Pons (tissue), 1 donor: ENCODE data around the gene IL1RL1.
A peak's percentile ranks its signal among the peaks of the same experiment; 100 is the strongest.

Experiments used
- DNase-seq: peaks from one replicate; pipeline ENCODE4 v3.0.0-alpha.2; 2016; ENCODE audit warnings: low spot score

IL1RL1 gene

DNA sequence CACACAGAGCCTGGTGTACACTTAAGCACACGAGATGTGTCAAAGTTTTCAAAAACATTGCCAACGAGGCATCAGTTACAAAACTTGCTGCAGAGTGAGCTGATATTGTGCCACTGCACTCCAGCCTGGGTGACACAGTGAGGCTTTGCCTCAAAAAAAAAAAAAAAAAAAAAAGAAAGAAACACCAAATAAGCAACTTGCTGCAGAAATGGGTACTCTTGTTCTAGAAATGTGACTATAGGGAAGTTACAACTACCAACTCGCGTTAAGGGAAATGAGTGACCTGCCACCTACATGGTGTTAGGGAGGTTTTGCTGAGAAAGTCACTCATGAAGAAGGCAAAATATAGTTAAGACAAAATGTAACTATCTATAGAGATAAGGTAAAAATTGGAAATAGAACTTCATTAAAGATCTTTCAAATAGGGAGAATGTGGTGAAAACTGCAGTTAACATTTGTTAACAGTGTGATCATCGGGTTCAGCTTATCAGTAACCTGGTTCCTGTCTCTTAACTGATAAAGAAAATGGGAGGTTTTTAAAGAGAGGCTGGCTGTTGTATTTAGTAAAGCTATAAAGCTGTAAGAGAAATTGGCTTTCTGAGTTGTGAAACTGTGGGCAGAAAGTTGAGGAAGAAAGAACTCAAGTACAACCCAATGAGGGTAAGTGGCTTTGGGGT is at the start of gene IL1RL1:
Gene IL1RL1 (plus strand): TSS at position 600 of the 677 bp plus-strand sequence. CDS start 26,702 bp downstream, outside the sequence.
- no peak for DNase-seq

DNA sequence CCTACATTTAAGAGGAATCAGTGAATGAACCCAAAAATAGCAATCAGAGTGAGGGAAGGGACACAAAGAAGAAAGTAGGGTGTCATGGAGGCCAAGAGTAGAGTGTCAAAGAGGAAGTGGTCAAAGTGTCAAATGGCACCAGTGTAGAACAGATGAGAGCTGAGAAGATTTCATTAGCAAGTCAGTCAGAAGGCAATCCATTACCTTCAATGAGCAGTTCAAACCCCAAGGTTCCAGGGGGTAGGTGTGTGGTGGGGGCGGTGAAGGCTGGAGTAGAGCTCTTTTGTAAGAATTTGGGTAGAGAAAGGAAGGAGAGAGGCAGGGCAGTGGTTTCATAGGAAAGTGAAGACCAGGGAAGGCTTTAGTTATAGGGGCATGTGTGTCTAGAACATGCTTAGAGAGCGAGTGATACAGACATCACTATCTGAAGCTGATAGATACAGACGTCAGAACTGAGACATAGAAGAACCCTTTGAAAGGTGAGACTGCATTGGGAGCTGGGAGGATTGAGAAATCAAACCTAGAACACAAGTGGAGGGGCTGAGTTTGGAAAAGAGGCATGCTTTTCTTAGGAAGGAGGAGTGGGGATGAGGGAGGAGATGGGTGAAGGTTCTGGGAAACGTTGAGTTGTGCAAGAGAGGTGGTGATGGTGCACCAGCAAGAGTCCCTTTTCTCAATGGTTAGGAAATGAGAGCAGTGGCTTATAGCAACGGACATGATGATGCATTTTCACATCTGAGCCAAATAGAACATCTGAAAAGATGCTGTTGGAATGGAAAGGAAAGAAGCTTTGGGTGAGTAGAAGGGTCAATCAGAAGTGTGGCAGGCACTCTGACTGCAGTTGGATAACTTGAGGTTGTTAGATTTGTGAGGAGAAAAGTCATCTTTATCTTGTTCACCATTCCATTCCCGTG is 48.9 kb upstream of the IL1RL1 start:
- DNase-seq, result no peak

DNA sequence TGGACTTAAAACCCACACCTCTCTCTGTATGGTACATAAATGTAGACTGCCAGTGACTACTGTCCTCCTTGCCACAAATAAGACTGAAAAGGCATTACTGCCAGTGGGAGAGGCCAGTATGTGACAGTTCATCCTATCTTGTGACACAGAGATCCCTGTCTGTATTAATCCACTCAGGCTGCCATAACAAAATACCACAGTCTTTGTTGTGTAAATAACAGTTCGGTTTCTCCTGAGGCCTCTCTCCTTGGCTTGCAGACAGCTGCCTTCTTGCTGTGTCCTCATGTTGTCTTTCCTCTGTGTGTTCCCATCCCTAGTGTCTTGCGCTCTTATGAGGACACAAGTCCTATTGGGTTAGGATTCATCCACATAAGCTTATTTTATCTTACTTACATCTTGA is 46.4 kb upstream of the IL1RL1 start:
- no peak for DNase-seq

DNA sequence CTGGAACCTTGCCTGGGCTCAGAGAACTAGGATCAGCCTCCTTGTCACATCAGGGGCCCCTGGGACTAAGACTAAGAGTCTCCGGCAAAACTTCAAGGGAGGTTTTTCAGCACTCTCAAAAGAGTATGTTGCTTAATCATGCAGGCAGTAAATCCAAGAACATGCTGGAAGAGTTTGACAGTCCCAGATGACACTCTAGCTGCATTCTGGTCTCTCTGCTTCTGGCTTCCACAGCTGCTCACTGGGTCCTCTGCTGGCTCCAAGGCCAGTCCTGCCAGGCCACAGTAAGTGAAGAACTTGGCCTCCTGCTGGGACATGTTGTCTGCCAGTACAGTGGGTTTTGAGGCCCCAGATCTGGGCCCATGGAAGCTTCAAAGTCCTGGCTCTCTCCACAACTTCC is 45.2 kb upstream of the IL1RL1 start:
- no peak for DNase-seq

DNA sequence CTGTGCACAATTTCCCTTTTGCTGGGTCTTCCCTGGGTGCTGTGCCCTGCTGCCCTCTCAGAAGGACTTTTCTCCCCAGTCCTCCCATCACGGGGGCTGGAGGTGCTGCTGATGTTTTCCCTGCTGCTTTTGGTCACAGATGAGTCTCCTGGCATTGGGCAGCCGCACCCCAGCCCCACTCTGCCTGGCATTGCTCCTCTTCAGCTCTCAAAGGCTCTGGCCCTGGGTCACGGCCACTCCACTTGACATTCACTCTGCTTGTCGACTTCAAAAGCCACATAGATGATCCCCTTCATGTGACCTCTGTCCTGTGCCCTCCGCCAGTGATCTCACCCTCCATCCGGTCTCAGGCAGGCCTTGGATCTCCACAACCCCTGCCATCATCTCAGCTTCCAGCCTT is 43.6 kb upstream of the IL1RL1 start:
- no peak for DNase-seq

DNA sequence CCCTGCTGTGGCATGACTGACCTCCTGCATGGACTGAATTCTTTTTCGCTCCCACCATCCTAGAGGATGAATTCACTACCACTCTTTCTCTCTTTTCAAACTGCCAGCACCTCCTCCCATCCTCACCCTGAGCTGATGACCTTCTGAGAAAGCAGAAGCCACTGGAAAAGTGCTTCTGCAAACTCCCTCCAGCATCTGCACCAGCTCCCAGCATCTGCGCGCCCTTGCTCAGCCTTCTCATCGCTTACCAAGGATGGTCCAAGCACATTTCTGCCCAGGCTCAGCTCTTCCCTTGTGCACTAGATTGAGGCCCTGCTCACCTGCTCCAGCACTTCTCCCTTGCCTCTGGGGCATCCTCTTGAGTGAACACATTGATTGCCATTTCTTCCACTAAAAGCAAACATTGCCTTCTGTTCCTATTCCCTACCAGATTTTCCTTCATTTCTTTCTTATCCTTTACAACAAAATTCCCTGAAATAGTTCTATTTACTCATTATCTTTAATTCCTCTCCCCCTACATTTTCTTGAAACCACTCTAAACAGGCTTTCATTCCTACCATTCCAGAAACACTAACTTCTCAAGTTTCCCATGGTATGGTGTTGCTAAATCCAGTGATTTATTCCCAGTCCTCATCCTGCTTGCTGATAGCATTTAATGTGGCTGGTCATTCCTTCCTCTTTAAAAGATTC is 42.7 kb upstream of the IL1RL1 start:
- DNase-seq, result no peak

DNA sequence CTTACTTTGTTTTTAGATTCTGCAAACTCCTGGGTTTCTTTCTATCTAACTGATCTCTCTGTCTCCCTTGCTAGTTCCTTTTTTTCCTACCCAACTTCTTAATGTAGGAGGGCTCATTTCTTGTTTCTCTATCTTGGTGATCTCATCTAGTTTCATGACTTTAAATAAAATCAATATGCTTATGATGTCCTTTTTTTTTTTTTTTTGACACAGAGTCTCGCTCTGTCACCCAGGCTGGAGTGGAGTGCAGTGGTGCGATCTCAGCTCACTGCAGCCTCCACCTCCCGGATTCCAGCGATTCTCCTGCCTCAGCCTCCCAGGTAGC is 42.2 kb upstream of the IL1RL1 start:
- no peak for DNase-seq

DNA sequence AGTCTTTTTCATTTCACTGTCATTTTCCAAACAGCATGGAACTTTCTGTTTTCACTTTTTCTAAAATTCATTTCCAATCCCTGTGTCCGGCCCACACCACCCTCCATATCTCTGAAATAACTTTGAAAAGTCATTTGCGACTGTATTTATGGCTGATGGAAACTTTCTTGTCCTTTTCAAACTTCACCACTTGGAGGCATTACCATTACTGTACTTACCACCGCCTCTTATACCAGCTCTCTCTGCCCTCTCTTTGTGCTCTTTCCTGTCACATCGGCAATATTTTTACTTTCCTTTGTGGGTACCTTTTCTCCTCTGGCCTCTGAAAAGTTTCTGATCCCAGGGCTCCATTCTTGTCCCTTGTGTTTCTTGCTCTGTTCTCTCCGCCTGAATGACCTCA is 39.5 kb upstream of the IL1RL1 start:
- no peak for DNase-seq

DNA sequence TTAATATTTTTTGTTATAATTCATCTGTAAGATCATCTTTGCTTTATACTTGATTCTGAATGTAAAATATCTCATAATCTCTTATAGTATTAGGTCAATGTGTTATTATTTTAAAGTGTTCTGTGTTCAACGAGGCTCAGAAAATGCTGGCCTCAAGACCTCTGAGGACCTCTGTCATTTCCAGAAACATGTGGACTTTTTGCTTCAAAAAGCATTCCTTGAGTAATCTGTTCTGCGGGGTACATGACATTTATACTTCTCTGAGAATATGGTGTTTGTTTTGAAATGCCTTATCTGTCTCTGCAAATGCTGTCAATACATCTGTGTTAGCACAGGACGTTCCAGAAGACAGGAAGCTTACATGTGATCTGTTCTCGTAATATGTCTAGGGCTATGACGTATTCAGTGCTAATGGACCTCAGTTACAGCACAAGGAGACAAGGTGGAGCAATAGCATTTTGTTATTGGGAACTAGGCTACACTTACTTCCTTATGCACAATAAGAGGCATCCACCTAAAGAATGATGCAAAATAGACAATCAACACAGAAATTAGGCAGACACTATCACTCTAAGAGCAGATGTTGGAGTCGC is 37.6 kb upstream of the IL1RL1 start:
- DNase-seq, result no peak

DNA sequence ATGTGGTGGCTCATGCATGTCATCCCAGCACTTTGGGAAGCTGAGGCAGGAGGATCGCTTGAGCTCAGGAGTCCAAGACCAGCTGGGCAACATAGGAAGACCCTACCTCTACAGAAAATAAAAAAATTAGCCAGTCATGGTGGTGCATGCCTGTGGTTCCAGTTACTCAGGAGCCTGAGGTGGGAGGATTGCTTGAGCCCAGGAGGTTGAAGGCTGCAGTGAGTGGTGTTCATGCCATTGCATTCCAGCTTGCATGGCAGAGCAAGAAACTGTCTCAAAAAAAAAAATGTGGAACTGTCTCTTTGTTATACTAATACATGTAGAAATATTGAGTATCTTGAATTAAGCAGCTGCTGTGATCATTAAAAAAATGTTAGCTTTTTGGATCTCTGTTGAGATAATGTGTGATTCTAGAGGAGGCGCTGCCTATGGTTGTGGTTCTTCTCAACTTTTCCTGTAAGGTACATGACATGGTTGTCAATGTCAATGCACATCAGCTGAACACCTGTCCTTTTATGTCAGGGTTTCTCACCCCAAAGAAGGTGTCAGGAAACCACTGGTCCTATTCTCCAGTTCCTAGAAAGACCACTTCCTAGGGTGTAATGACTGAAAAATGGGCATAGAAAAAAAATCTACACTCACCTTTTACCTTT is 34.7 kb upstream of the IL1RL1 start:
- DNase-seq, result no peak

DNA sequence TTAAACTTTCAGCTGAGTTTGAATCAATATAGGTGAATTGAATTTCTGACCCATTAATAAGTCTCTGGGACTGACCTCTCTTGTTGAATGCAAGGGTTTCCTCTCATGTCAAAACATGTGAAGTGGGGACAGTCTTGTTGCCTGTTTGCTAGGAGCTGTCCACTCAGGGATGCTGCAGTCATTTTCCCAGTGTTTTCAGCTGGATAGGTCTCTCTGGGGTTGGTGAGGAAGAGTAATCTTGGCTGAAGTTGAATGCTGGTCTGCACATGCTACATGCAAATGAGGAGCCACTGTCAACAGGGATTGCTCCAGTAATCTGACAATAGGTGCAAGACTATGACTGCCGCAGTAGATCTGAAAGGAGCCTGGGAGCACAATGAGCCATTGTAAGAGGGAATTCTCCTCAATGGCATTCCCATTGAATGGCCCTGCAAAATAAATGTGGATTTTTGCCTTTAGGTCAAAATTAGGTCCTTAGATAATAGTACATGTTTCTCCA is 34.1 kb upstream of the IL1RL1 start:
- DNase-seq, result peak; percentile 52

DNA sequence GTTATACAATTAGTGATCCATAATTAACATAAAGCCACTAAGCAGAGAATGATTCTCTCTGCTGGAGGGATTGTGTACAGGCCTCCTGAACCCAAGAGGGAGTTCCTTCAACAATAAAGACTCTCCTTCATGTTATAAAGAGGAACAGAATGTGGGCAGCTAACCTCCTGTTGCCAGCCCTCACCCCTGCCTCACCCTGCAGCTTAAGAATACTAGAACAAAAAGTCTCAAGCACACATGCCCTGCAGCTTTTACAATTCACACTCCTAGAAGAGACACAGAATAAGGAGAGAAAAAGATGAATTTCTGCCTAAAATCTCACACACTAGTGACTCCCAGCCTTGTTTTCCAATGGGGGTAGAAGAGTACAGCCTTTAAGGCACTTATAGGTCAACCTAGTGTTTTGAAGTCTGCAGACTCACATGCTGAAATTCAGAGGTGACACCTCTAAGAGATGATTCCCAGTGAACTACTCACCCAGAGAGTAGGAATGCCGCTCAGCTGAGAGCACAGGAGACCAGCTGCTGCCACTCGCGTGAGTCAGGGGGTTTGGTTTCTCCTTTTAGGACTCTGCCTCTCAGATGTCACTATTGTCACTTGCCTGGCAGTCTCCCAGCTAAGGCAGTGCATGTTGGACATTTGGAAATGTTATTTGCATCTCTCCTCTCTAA is 32.5 kb upstream of the IL1RL1 start:
- DNase-seq, result no peak

DNA sequence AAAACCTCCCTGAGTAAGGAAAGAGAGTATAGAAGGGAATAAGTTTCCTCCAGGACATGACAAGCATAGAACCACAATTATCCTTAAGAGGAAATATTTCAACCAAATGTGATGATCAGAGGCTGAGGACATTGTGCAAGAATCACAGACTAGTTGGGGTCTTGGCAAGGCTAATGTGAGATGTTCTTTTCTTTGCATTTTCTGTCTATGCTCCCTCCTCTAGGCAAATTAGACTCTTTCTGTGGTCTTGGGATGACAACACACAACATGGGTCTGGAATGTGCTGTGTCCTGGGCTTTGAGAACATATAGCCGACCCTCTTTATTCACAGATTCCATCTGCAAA is 32.0 kb upstream of the IL1RL1 start:
- DNase-seq, result no peak

DNA sequence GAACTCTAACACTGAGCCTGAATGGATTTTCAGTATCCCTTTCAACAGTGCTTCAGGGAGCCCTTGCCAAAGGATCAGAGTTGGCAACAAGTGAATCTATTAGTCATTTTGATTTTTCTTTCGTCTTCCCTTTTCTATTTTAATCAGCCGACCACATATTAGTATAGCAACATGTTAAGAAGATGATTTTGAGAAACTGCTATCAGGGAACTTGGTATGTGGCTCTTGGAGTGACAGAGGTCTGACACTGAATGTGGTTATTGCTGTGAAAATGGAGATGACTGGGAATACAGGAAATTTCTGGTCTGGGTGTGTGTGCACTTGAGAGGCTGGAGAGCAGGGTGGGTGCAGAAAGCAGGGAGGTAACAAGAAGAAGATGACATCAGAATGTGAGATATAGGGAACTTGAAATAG is 28.7 kb upstream of the IL1RL1 start:
- no peak for DNase-seq

DNA sequence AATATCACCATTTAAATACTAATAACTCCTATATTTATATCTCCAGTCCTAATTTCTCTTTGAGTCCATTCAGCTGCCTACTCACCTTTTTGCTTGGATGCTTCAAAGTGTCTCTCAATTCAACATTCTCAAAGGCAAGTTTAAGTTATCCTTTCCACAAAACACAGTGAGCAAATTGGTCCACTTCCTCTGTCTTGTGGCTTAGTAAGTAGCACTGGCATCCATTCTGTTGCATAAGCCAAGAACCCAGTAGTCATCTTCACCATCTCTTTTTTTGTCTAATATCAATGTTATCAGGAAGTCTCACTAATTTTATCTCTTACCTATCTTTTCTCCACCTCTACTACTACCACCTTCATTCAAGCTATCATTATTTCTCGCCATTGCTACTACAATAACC is 27.4 kb upstream of the IL1RL1 start:
- DNase-seq, result no peak

DNA sequence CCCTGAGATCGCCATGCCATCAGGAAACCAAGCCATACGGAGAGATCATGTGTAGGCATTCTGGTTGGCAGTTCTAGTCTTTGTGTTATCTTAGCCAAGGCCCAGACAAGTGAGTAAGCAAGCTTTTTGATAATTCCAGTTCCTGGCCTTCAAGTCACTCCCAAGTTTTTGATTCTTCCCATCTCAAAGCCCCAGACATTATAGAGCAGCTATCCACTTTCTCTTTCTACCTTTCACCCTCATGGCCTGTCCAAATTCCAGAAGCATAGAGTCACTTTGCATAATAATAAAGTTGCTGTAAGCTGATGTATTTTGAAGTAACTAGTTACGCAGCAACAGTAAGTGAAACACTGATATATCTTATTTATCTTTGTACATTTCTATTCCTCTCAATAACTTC is 26.8 kb upstream of the IL1RL1 start:
- no peak for DNase-seq

DNA sequence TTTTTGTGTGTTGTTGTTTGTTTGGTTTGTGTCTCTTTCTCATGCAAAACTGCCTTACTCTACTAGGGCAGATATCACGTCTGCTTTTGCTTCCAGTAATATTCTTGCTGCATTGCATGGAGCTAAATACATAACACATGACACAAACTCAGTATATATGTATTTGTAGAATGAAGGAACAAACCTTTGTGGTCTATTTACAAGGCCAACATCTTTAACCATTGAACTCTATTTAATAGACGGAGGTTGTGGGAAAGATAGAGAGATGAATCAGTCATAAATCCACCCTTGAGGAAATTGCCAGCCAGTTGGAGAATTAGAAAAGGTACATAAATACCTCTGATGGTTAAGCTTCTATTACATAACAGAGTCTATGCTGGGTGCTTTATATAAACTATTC is 26.0 kb upstream of the IL1RL1 start:
- no peak for DNase-seq

DNA sequence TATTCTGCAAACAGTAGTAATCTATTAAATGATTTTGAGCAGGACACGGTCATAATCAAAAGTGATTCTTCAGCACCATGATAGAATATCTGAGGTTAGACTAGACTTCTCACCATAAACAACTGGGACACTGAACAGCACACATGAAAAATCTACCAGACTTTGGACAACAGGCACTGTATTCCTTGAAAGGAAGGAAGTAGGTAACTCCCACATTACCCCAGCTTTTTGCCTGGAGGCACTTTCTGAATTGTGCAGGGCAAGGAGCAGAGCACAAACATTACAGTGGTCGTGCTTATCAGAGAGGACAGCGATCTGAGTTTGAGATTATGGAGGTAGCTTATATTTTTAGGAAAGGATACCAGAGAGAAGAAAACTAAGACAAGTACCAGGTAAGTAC is 25.3 kb upstream of the IL1RL1 start:
- no peak for DNase-seq

DNA sequence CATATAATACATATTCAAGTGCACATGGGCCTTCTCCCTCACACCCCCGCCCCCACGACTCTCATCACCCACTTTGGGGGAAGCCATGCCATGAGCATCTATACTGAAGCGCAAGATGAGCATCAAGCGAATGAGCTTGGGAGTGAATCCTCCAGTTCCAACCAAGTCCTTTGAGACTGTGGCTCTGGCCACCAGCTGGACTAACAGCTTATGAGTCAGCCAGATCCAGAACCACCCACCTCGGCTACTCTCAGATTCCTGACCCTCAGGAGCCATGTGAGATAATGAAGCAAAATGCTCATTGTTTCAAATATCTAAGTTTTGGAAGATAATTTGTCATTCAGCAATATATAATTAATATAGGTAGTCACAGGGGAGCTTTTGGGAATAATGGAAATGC is 22.2 kb upstream of the IL1RL1 start:
- no peak for DNase-seq

DNA sequence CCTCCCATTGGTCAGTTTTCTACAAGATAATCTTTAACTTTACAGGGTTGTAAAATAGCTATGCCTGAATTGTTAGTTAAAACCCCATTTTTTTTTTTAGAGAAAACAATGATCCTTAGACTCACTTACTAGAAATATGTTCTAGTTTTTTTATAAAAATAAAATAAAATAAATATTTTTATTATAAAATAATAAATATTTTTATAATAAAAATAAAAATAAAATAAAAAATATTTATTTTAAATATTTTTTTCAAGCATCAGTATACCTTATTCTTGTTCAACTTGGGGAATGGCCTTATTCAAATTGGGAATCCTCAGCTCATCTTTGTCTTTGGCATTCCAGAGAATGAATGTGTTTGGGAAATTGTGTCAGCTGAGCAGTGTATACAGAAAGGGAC is 20.8 kb upstream of the IL1RL1 start:
- DNase-seq, result no peak

DNA sequence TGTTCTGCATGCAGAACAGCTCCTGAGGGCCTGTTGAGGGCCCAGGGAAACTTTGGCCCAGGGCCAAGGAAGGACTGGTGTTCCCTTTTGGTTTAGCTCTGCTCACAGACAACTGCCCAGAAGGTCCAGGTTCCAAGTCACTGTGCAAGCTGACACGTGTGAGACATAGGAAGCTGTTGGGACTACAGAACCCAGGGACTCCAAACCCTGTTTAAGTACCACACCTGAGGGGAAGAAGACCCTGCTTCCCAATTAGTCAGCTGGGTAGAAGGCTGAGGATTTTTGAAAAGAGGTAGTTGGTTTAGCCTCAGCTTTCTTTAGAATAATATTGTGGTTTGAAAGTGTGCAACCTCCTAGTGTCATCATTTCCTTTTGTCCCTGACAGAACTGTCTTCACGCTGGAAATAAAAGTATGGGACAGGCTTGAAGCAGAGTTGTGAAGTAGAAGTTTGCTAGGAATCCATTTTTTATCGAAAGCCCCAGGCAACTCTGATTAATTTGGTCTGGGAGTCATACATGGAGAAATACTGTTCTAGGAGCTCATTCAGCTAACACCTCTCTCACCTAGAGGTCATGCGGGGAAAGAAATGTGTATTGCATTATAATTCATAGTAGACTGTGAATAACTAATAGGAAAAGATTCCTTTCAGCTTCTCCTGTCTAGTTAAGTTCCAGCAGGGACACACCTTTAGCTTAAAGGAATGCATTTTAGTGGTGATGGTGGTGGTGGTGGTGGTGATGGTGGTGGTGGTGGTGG is 19.9 kb upstream of the IL1RL1 start:
- peak; percentile 8 for DNase-seq
